Measurements from ENCODE around the gene POLD4.

The POLD4 gene

DNA sequence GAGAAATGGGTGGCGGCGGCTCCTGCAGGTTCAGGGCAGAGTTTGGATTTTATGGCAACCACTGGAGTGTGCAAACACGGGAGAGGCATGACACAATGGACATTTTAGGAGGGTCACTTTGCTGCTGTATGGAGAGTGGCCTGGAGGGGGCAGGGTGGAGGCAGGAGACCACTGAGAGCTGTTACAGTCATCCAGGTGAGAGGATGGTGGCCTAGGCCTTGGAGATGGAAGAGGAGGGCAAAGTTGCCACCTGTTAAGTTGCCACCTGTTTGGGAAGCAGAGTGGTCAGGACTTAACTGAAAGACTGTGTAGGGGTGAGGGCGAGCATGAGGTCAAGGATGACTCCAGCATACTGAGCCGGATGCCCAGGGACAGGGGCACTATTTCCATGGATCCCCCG, 36.1 kb upstream of the POLD4 start:
- no peak for DNase-seq (ENCODE audit: low read depth in 2 of 2)

DNA sequence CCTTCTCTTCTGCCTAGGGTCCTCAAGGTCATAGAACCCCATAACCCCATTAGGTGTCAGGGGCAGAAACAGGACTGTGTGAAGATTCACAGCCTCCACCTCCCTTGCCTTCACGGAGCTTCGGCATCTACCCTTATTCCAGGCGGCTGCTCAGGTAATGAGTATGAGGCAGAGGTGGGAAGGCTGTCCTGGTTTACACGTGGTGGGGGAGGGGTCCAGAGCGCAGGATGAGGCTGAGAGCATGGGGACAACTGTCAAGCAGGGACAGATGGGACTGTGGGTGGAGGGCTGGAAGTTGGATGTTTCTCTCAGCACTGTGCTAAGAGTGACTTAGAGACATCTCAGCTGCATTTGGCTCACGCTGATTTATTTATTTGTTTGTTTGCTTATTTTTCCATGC, 34.2 kb upstream of the POLD4 start:
- no peak for DNase-seq (ENCODE audit: low read depth in 2 of 2)

DNA sequence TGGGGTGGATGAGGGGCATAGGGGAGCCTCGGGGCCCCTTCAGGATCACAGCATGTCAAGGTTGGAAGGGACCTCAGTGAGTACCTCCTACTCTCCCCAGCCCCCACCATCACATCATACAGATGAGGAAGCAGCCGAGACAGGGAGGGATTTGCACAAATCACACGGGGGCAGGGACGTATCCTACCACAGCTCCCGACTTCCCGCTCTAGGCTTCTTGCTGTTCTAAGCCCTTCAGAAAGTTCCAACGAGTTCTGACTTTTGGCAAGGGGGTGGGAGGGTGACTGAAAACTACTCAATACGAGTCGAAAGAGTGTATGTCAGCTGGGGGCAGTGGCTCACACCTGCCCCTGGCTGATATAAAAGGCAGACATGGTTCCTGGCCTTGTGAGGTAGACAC, 33.7 kb upstream of the POLD4 start:
- no peak for DNase-seq (ENCODE audit: low read depth in 2 of 2)

DNA sequence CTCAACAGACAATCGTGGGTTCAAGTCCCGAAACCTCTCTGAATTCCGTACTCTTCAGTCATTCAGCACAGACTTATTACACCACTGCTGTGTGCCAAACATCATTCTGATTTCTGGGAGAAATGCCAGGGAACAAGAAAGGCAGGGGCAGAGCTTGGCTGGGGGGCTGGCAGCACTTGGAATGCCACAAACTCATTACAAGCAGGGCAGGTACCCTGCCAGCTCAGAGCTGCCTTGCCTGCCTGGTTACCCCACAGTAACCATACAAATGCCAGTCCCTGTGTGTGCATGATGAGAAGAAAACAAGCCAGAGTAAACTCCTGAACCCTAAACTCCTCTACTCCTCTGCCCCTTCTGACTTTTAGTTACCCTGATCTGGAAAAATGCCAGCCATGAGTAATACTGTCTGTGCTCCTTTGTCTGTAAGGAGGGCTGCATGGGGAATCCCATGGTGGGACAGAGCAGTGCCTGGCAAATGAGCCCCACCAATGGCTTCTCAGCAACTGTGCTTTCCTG, 31.6 kb upstream of the POLD4 start:
- no peak for DNase-seq (ENCODE audit: low read depth in 2 of 2)

DNA sequence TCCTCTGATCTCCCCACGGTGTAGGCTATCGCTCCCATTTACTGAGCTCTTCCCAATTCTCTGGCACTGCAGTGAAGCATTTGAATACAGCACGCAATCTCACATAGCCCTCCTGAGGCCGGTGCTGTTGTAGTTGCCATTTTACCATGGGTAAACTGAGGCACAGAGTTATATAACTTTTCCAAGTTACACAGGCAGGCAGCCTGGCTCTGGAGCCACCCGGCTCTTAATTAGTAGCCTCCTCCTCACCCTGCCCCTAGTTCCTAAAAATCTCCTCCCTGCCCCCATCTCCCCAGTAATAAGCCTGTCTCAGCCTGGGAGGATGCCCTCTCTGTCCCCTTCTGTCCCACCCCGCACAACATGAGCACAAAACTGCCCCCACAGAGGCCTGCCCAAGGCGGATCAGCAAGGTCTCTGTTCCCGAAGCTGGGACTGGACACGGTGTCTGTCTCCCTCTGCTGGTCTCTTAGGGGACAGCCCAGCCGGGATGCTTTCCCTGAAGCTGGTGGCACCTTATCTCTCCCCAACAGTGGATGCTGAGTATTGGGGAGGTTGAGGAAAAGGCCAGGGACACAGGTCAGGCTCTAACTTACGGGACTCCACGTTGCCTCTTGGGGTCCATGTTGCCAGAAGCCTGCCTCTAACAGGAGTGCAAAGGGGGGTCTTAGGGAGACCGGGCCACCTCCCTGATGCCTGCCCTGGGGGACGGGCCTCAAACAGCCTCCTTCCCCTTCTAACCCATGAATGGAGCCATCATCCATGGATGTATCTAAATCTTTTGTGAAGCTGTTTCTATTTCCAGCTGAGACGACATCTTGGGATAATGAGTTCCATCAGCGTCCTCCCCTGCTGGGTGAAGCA, 29.2 kb upstream of the POLD4 start:
- peak; percentile 80 for DNase-seq (ENCODE audit: low read depth in 2 of 2)

DNA sequence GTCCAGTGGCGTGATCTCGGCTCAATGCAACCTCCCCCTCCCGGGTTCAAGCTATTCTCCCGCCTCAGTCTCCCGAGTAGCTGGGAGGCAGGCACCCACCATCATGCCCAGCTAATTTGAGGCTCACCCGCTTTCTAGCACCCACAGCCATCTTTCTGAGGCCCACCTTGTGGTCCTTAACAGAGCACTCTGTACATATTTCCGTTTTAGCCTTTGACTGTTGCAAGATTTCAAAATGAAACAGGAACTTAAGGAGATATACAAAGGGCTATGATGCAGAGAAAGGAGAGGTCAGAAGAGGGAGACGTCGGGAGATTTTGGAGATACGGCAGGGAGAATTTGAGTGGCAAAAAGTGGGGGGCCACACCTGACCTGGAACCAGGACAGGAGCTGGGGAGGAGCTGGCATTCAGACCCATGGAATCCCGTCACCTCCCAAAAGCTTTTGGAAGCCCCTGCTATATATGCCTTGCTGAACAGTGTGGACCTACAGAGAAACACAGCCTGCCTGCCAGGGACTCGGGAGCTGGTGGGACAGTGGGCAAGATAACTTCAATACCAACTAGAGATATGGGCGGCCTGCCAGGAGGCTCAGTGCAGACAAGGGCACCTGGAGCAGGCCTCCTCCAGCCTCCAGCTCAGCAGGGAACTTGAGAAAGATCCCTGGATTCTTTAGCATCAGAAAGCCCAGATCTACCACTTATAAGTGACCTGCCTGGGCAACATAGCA, 28.1 kb upstream of the POLD4 start:
- DNase-seq (ENCODE audit: low read depth in 2 of 2), result no peak

DNA sequence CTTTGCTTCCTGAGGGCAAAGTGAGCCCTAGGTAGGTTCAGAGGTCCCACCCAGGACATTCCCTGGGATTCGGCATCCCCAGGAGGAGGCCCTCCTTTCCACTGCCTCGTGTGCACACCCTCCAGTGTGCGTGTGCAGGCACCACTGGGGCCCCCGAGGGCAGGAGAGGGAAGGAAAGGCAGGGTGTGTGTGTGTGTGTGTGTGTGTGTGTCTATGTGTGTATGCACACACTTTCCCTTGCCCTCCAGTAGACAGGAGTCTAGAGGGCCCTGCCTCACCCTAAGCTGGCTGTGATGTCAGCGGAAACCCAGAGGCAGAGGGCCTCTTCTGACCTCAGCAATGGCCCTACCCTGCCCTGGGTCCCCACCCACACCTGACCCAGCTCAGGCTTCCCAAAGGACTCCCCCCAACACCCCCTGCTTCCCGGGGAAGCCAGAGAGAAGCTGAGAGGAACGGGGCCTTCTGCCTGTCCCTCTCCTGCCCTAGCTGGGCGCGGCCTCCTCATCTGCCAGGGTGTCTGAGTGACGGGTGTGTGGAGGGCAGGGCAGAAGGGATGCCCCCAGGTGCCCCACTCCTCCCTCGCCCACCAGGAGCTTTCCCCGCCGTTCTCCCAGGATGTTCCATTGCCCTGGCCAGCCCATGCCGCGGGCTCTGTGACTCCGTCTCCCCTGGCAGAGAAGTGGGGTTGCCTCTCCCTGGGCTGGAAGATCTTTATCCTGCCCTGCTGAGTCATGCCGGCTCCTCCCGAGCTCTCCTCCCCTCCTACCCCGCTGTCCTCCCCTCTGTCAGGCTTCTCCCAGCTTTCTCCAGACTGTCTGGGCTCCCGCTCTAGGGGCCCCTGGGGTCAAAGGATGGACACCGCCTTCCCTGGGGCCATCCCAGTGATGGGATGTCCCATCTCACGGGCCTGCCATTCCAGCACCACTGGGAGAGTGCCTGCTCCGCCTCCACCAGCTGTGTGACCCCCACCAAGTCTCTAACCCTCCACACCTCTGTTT, 26.0 kb upstream of the POLD4 start:
- DNase-seq (ENCODE audit: low read depth in 2 of 2), result no peak

DNA sequence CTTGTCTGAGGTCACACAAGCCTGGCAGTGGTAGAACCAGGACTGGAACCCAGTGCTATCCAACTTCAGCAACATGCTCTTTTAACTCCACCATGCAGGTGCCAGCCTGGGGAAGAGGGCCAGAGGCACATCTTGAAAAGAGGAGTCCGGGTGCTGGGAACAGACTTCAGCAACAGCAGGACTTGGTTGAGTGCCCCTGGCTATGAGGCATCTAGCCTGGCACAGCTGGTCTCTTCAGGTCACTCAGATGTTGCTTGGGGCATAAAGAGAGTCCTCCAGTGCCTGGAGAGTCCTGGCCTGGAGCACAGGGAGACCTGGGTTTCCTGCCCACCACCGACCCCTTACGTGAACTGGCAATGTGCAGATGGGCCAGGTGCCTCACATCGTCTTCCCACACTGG, 25.2 kb upstream of the POLD4 start:
- DNase-seq (ENCODE audit: low read depth in 2 of 2), result no peak

DNA sequence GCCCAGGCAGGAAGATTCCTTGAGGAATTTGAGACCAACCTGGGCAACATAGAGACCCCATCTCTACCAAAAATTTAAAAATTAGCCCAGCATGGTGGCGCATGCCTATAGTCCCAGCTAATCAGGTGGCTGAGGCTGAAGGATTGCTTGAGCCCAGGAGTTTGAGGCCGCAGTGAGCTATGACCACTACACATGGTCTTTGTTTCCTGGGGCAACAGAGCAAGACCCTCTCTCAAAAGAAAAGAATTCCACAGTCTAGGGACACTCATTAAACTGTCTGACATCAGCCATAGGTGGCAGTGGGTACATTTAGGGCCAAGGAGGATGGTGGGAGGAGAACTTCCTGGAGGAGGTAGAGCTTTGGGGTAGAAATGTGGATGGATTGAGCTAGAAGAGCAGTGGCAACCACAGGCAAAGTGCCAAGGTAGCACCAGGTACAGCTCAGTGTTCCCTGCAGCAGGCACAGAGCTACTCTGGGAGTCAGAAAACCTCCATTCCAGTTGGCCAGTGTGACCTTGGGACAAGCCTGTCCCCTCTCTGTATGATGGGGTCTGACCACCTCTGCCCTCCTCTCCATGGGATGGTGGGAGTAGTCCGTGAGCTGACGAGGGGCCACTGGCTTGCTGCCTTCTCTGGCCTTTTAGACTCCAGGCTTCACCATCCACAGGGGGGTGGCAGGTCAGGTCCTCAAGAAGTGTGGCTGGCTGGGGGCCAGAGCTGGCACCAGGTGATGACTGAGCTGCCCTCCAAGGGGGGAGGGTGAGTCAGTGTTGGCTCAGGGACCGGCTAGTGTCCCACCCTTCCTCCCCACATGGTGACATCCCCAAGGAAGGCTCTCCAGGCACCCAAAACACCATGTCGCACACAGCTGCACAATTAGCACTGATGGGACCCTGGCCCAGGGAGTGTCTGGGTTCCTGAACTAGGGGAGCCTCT, 23.8 kb upstream of the POLD4 start:
- no peak for DNase-seq (ENCODE audit: low read depth in 2 of 2)

DNA sequence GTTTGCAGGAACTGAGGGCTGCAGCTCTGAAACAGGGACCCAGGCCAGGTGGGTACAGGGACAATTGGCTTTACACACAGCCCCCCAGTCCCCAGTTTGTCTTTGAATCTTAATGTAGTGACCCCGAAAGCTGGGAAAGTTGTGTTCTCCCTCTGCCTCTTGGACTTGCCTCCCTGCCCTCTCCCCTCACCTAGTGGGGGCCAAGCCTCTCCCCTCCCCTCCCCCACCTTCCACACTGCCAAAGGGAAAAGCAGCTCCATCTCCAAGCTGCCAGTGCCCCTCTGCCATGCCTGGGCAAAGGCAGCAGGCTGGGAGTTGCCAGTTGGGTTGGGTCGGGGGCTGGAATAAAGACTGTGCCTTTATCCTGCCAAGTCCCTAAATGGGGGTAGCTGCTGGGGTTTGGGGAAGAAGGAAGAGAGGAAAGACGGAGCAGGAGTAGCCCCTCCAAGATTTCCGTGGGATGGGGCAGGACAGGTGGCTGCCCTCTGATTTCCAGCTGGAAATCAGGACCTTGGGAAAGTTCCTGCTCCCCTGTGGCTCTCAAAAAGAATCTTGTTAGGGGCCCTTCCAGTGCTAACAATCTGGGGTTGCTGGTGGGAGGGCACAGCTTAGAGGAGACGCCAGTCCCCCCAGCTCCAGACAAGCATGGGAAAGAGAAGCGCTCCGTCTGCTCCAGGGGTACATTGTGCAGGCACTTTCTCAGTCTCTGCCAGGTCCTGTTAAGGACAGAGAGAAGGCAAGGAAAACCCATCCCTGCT, 22.9 kb upstream of the POLD4 start:
- DNase-seq (ENCODE audit: low read depth in 2 of 2), result no peak

DNA sequence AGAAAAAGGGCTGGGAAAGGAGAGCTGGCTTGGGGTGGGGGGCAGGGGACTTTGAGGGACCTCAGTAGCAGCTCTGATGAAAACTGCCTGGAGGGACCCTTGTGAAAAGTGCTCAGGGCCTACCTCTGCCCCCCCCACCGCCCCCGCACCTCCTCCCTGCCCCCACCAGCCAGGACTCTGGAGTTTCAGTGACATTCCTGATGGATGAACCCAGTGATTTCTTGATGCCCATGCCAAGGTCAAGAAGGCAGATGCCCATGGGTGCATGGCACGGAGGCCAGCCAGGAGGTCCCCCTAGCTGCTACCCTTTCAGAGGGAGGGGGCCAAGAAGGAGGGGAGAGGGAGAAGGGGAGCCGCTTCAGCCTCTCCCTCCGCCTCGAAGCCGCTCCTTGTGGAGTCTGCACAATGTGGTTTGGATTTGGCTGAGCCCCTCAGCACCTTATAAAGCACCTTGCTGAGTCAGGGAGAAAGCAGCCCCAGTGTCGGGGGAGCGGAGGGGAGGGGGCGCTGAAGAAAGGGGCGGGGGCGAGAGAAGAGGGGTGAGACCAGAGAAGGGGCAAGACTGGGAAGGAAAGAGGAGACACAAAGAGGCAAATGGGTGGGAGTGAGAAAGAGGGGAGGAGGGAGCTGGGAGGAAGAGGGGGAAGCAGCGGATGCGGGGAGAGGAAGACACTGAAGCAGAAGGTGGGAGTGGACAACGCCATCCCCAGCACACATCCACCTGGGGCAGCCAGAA, 22.1 kb upstream of the POLD4 start:
- DNase-seq (ENCODE audit: low read depth in 2 of 2), result no peak

DNA sequence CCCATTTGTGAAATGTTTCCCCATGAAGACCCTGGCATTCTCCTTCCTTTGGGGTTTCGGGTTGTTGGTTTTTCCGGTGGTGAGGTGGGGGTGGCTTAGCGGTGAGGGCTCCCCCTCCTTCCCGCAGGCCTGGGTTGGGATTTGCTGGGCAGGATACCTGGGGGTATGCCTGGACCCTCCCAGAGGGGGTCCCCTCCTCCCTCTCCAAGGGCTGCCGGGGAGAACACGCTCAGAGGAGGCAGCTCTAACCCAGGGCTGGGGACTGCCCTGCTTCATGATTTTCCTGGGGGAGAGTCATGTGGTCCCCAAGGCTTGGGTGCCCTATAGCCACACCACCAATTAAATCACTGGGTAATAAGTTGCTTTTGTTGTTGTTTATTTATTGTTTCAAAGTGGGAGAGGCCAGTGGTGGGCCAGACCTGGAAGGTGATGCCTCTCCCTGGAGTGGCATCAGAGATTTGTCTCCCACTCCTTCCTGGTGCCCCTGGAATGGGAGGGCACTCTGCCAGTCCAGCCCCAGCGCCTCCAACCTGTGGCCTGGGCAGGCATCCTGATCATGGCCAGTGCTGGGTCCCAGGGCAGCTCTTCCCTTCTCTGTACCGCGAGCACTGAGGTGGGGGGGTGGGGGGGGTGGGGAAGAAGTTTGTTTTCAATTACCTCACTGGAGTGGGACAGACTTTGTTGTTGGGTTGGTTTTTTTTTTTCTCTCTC, 21.4 kb upstream of the POLD4 start:
- DNase-seq (ENCODE audit: low read depth in 2 of 2), result no peak

DNA sequence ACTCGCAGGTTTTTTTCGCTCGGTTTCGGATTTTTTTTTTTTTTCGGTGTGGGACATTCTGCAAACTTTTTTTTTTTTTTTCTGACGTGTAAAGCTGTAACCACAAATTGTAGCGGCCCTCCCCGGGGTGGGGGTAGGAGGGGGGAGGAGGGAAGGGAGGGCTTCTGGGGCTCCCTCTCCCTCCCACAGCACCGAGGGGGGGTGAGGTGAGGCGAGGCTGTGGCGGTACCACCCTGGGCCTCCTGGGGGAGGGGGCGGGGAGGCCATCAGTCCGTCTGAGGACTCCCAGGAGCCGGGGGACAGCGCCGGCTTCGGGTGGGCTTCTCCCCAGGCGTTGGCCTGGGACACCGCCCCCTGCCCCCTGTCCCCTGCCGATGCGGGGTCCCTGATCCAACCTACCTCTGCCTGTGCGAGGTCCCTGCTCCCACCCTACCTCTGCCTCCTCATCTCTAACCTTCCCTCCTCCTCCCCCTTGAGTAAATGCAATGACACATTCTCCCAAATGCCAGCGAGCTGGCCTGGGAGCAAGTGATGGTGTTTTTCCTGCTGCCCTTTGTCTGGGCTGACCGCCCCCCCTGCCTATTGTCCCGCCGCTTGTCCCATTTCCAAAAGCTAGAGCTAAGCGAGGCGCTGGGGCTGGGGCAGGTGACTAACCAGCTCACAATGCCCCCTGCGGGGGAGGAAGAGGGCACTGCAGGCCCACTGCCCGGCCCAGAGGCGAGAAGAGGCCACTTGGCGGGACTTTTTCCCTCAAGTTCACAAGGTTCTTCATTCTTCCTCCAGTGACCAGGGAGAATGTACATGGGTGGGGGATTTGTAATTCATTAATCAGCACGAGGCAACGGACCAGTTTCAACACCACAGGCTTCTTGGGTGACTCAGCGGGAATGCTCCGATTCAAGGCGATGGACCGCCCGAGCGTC, 20.6 kb upstream of the POLD4 start:
- DNase-seq (ENCODE audit: low read depth in 2 of 2), result peak in 1 of 2 donors; percentile 37

DNA sequence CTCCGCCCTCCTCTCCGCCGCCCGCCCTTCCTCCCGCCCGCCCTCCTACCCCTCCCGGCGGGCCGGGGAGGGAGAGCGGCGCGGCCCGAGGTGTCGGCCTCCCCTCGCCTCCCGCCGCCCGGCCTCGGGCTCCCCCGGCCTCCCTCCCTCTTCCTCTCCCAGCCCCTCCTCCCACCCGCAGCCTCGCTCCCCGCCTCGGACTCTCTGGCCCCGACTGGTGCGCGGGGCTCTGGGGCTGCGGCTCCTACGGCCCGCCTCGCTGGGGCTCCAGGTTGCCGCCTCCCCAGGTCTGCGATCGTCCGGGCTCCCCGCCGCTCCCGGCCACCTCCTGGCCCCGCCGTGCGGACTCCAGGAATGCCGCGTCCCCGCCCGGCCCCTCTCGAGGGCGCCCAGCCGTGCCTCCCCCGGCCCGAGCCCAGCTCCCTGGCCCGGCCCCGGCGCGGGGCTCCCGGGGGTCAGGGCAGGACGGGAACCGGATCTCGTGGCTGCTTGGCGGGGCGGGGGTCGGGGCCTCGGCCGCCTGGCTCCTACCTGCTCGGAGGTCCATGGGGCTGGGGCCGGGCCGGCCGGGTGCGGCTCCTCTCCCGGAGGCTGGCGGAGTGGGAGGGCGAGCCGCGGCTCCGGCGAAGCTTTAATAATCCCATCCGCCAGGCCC, 19.8 kb upstream of the POLD4 start, which contains the start of gene CLCF1:
Gene CLCF1, minus strand, starts transcription at position 606 of the 655 bp plus-strand sequence. Its CDS starts 59 bp downstream, at position 547.
- no peak for DNase-seq (ENCODE audit: low read depth in 2 of 2)

DNA sequence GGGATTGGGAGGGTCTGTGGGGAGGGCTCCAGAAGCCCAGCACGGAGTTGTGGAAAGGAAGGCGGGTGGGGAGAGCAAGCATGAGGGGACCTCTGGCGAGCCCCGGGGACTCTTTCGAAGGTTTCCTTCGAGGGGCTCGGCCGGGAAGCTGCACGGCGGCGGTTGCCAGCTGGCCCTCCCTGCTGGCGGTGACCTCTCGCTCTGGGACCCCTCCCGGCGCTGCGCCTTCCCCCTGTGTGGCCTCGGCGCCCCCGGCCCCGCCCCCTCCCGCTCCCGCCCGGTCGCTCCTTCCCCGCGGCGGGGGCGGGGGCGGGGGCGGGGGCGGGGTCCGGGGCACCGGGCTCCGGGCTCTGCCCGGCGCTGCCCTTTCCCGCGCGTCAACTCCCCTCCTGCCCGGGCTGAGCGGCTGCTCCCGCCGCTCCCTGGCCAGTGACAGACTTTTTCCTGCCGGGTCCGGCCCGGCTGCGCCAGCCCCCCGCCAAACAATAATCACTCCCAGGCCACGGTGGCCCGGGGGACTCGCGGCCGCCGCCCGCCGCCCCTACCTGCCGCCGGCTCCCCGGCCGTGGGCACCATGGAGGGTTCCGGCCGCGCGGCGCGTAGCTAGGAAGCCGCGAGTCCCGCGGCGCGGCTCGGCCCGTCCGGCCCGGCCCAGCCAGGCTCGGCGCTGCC, 19.1 kb upstream of the POLD4 start:
- DNase-seq (ENCODE audit: low read depth in 2 of 2), result no peak

DNA sequence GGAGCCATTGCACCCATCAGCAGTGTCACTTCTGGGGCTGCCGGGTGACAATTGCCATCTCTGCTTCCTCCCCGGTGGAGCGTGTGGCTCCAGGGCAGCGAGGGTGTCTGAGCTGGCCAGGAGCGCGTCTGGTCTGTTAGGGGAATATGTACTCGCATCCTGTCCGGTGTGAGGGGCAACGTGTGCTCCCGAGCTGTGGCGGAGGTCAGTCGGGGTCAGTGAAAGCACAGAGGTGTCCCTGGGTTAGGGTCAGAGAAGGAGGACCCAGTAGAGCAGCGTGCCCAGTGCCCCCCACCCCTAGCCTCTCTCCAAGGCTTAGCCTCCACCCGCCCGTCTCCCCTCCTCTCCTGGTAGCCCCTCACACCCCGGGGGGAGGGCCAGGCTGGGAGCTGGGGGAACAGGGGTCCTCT, 18.6 kb upstream of the POLD4 start:
- no peak for DNase-seq (ENCODE audit: low read depth in 2 of 2)
